ENCODE measurements around the gene ENPEP. TPM values are rescaled to one million over a fixed set of nuclear protein-coding genes. Genes with fewer than 3 reads are reported as not detected.

ENPEP gene
- total RNA-seq, 2 experiments from 2014 or later, result 0.21 TPM; not detected in 1

- Histone ChIP-seq H4K20me1 (ENCODE audit: insufficient read depth, low read length) (no peaks in the 10 kb centered on the region), H3K36me3 (ENCODE audit: insufficient read depth, low read length) (no peaks in the 10 kb centered on the region), H3K9me3 (ENCODE audit: low read length) (no peaks in the 10 kb centered on the region), H3K79me2 (ENCODE audit: insufficient read depth, low read depth, low read length) (no peaks in the 10 kb centered on the region), H3K4me1 (ENCODE audit: insufficient read depth, low read length, poor library complexity, severe bottlenecking) (no peaks in the 10 kb centered on the region), H3K4me3 (ENCODE audit: low read depth, low read length, poor library complexity, severe bottlenecking) (no peak overlapping the region), H3K27ac (ENCODE audit: low read depth, low read length, poor library complexity, severe bottlenecking) (no peak overlapping the region), H3K4me2 (ENCODE audit: low read length) (no peak overlapping the region), H2AFZ (ENCODE audit: low read length) (no peak overlapping the region), H3K9me2 (ENCODE audit: insufficient read depth, low read length) (no peaks in the 10 kb centered on the region)
- no peak for DNase-seq (ENCODE audit: low spot score)
- TF ChIP-seq CTCF (conservative IDR thresholded peaks at IDR 0.05; ENCODE audit: low read length), result no peak
- no peak for TF ChIP-seq EZH2phosphoT487 (IDR thresholded peaks at IDR 0.05; ENCODE audit: borderline replicate concordance, low read depth, low read length)
- intact Hi-C loops (cut with micrococcal nuclease; ENCODE audit: unreplicated experiment), result no loop called here
- BruUV-seq (replicated peaks), result no TSS peak
- ChIA-PET CTCF (ENCODE audit: unreplicated experiment) (no interaction called here), POLR2A (interaction anchor here (1.0 kb wide), 1 partner anchor 13 kb away, joined by 3 read pairs; no protein-coding TSS in a partner anchor)
Observed at GRCh38 chr4:110452546-110452945, 23.4 kb upstream of the ENPEP start.

- no peak overlapping the region for H2AFZ ChIP-seq (ENCODE audit: low read length)
- no peaks in the 10 kb centered on the region for H3K36me3 ChIP-seq (ENCODE audit: insufficient read depth, low read length)
- no peaks in the 10 kb centered on the region for H3K79me2 ChIP-seq (ENCODE audit: insufficient read depth, low read depth, low read length)
- BruUV-seq (replicated peaks), result no TSS peak
- H4K20me1 ChIP-seq (ENCODE audit: insufficient read depth, low read length), result no peaks in the 10 kb centered on the region
- no peak for DNase-seq (ENCODE audit: low spot score)
- intact Hi-C loops (cut with micrococcal nuclease; ENCODE audit: unreplicated experiment), result no loop called here
- H3K27ac ChIP-seq (ENCODE audit: low read depth, low read length, poor library complexity, severe bottlenecking), result no peak overlapping the region
- POLR2A ChIA-PET, result no interaction called here
- CTCF ChIA-PET (ENCODE audit: unreplicated experiment), result no interaction called here
- H3K9me2 ChIP-seq (ENCODE audit: insufficient read depth, low read length), result no peaks in the 10 kb centered on the region
- no peak overlapping the region for H3K4me3 ChIP-seq (ENCODE audit: low read depth, low read length, poor library complexity, severe bottlenecking)
- TF ChIP-seq EZH2phosphoT487 (IDR thresholded peaks at IDR 0.05; ENCODE audit: borderline replicate concordance, low read depth, low read length) (no peak), CTCF (conservative IDR thresholded peaks at IDR 0.05; ENCODE audit: low read length) (no peak)
- H3K4me1 ChIP-seq (ENCODE audit: insufficient read depth, low read length, poor library complexity, severe bottlenecking), result no peaks in the 10 kb centered on the region
- no peak overlapping the region for H3K4me2 ChIP-seq (ENCODE audit: low read length)
- H3K9me3 ChIP-seq (ENCODE audit: low read length), result no peaks in the 10 kb centered on the region
Observed at GRCh38 chr4:110454441-110454840, 21.5 kb upstream of the ENPEP start.

GRCh38 chr4:110458494-110459266, 17.3 kb upstream of the ENPEP start:
- Histone ChIP-seq H3K4me1 (ENCODE audit: insufficient read depth, low read length, poor library complexity, severe bottlenecking) (no peaks in the 10 kb centered on the region), H3K36me3 (ENCODE audit: insufficient read depth, low read length) (no peaks in the 10 kb centered on the region), H3K27ac (ENCODE audit: low read depth, low read length, poor library complexity, severe bottlenecking) (no peak overlapping the region), H2AFZ (ENCODE audit: low read length) (no peak overlapping the region), H4K20me1 (ENCODE audit: insufficient read depth, low read length) (no peaks in the 10 kb centered on the region), H3K4me3 (ENCODE audit: low read depth, low read length, poor library complexity, severe bottlenecking) (no peak overlapping the region), H3K79me2 (ENCODE audit: insufficient read depth, low read depth, low read length) (no peaks in the 10 kb centered on the region), H3K4me2 (ENCODE audit: low read length) (no peak overlapping the region), H3K9me3 (ENCODE audit: low read length) (no peaks in the 10 kb centered on the region), H3K9me2 (ENCODE audit: insufficient read depth, low read length) (no peaks in the 10 kb centered on the region)
- POLR2A ChIA-PET, result interaction anchor here (0.6 kb wide), 1 partner anchor 30 kb away, joined by 3 read pairs; no protein-coding TSS in a partner anchor
- no peak for DNase-seq (ENCODE audit: low spot score)
- no TSS peak for BruUV-seq (replicated peaks)
- TF ChIP-seq CTCF (conservative IDR thresholded peaks at IDR 0.05; ENCODE audit: low read length) (no peak), EZH2phosphoT487 (IDR thresholded peaks at IDR 0.05; ENCODE audit: borderline replicate concordance, low read depth, low read length) (no peak)
- CTCF ChIA-PET (ENCODE audit: unreplicated experiment), result no interaction called here
- intact Hi-C loops (cut with micrococcal nuclease; ENCODE audit: unreplicated experiment), result no loop called here
